Measurements from ENCODE around the gene CUBN. TPM values are rescaled to one million over a fixed set of nuclear protein-coding genes. Genes with fewer than 3 reads are reported as not detected.

The CUBN gene
- total and polyA plus RNA-seq, 10 of the 15 experiments (the other 5 are each of a cell fraction or from before 2014, with no cell fraction given), result under 0.01 to 0.14 (median 0.02) TPM; not detected in 6

DNA sequence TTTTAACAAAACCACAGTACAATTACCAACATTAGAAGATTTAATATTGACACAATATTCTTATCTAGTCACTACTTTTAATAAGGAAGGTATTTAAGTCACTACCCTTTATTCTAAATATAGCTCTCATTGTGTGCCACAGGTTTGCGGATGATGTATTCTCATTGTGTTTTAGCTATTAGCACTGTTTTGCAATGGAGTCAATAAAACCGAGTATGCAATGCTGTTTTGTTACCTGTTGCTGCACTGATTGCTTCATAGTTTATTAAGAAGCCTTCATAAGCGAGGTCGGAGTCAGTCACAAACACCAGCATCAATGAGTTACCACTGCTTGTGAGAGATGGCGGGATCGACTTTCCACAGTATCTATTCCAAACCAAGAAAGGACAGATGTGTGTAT is 64.3 kb downstream of the CUBN start:
- FAIRE-seq, result no peak
- in situ Hi-C loops (cut with MboI), result no loop called here

More for the DNA sequence above, 64.3 kb downstream of the CUBN start:
- WGBS (ENCODE audit: insufficient coverage, insufficient replicate concordance, low lambda C conversion rate, missing lambda C conversion rate), result 53% methylated on average over 6 of the region's 6 CpGs
- TF ChIP-seq, protein P1, sequence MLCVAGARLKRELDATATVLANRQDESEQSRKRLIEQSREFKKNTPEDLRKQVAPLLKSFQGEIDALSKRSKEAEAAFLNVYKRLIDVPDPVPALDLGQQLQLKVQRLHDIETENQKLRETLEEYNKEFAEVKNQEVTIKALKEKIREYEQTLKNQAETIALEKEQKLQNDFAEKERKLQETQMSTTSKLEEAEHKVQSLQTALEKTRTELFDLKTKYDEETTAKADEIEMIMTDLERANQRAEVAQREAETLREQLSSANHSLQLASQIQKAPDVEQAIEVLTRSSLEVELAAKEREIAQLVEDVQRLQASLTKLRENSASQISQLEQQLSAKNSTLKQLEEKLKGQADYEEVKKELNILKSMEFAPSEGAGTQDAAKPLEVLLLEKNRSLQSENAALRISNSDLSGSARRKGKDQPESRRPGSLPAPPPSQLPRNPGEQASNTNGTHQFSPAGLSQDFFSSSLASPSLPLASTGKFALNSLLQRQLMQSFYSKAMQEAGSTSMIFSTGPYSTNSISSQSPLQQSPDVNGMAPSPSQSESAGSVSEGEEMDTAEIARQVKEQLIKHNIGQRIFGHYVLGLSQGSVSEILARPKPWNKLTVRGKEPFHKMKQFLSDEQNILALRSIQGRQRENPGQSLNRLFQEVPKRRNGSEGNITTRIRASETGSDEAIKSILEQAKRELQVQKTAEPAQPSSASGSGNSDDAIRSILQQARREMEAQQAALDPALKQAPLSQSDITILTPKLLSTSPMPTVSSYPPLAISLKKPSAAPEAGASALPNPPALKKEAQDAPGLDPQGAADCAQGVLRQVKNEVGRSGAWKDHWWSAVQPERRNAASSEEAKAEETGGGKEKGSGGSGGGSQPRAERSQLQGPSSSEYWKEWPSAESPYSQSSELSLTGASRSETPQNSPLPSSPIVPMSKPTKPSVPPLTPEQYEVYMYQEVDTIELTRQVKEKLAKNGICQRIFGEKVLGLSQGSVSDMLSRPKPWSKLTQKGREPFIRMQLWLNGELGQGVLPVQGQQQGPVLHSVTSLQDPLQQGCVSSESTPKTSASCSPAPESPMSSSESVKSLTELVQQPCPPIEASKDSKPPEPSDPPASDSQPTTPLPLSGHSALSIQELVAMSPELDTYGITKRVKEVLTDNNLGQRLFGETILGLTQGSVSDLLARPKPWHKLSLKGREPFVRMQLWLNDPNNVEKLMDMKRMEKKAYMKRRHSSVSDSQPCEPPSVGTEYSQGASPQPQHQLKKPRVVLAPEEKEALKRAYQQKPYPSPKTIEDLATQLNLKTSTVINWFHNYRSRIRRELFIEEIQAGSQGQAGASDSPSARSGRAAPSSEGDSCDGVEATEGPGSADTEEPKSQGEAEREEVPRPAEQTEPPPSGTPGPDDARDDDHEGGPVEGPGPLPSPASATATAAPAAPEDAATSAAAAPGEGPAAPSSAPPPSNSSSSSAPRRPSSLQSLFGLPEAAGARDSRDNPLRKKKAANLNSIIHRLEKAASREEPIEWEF (IDR thresholded peaks at IDR 0.05; ENCODE audit: insufficient replicate concordance, low read depth, low read length), result no peak
- TF ChIP-seq NR2C1 (IDR thresholded peaks at IDR 0.05) (no peak), NFYA (IDR thresholded peaks at IDR 0.05; ENCODE audit: borderline replicate concordance, low read depth, low read length) (no peak), PRDM15 (CRISPR knock-in tag; IDR thresholded peaks at IDR 0.05) (no peak), JUNB (IDR thresholded peaks at IDR 0.05) (no peak), RAD21 (IDR thresholded peaks at IDR 0.05; ENCODE audit: insufficient read depth, low read depth, low read length) (no peak), DPF2 (IDR thresholded peaks at IDR 0.05) (no peak), NRF1 (conservative IDR thresholded peaks at IDR 0.05; ENCODE audit: low read depth, low read length) (no peak), EZH2 (IDR thresholded peaks at IDR 0.05; ENCODE audit: borderline replicate concordance, control insufficient read depth, low read depth, low read length) (no peak)
- TF ChIP-seq, protein P2, sequence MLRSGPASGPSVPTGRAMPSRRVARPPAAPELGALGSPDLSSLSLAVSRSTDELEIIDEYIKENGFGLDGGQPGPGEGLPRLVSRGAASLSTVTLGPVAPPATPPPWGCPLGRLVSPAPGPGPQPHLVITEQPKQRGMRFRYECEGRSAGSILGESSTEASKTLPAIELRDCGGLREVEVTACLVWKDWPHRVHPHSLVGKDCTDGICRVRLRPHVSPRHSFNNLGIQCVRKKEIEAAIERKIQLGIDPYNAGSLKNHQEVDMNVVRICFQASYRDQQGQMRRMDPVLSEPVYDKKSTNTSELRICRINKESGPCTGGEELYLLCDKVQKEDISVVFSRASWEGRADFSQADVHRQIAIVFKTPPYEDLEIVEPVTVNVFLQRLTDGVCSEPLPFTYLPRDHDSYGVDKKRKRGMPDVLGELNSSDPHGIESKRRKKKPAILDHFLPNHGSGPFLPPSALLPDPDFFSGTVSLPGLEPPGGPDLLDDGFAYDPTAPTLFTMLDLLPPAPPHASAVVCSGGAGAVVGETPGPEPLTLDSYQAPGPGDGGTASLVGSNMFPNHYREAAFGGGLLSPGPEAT (IDR thresholded peaks at IDR 0.05; ENCODE audit: low read depth), result no peak
- Histone ChIP-seq H3K36me3 (ENCODE audit: control insufficient read depth in 2 of 2, insufficient read depth in 2 of 2, low read length in 1 of 2) (no peaks in the 10 kb centered on the region), H3K9ac (ENCODE audit: control insufficient read depth, insufficient read depth, low read length) (no peak overlapping the region), H3K4me1 (ENCODE audit: control insufficient read depth, insufficient read depth, low read length) (no peaks in the 10 kb centered on the region), H3K4me2 (ENCODE audit: control insufficient read depth, insufficient read depth) (no peak overlapping the region), H2AFZ (ENCODE audit: control insufficient read depth, low read depth, low read length) (no peak overlapping the region), H4K20me1 (ENCODE audit: control insufficient read depth, insufficient read depth) (no peaks in the 10 kb centered on the region), H3K9me3 (replicated peaks; ENCODE audit: control insufficient read depth, insufficient read depth, low read length) (no peaks in the 10 kb centered on the region), H3K27me3 (replicated peaks in 1 of 2; ENCODE audit: control insufficient read depth in 2 of 2, insufficient read depth in 2 of 2, low read length in 1 of 2) (no peaks in the 10 kb centered on the region), H3K4me3 (no peak overlapping the region), H3K79me2 (ENCODE audit: control insufficient read depth, insufficient read depth, low read length) (no peaks in the 10 kb centered on the region), H3K27ac (ENCODE audit: control insufficient read depth, insufficient read depth) (no peak overlapping the region)
- SMC1A ChIA-PET (ENCODE audit: uncharacterized antibody, unreplicated experiment), result interaction anchor here (0.9 kb wide), 1 partner anchor 57 kb away, joined by 3 read pairs; no protein-coding TSS in a partner anchor
- CTCF ChIA-PET, result no interaction called here
- no TSS peak for BruUV-seq (replicated peaks)
- DNase-seq (ENCODE audit: low read depth, low spot score) (no peak), ATAC-seq (no peak)
- RAD21 ChIA-PET (ENCODE audit: unreplicated experiment), result no interaction called here
- intact Hi-C loops (cut with micrococcal nuclease; ENCODE audit: unreplicated experiment), result no loop called here
- POLR2A ChIA-PET, result no interaction called here

Measured in GM12878 (cell line).